Stimulated activated CD8-positive, alpha-beta memory T cell treated with anti-CD3 and anti-CD28 coated beads, Interleukin-15, amount 100 ng/mL, for 48 hours (primary cell): ENCODE data around the gene HDAC5.
"Not testable (repeated sequence)": the region's sequence is repeated elsewhere in the genome, so short reads cannot be mapped to it uniquely, and the experiment has no call there.

Experiments
- DNase-seq, 2 donors: peaks; one replicate each; pipeline ENCODE4 v3.0.0-alpha.2; 2020; ENCODE audit warnings: low read depth in 2 of 2

Gene HDAC5

GRCh38 chr17:44067545-44067940 is 55.9 kb downstream of the HDAC5 start:
- DNase-seq = no peak

- peak; percentile 84 to 87 for DNase-seq
These were observed 57.1 kb downstream of the HDAC5 start, which contains the start of gene LSM12 for GRCh38 chr17:44066204-44066930. LSM12 (minus strand) TSS chr17:44066671; CDS start chr17:44066587, 84 bp downstream.

GRCh38 chr17:44065668-44066203 is 57.7 kb downstream of the HDAC5 start:
- no peak for DNase-seq

- no peak for DNase-seq
These were observed 59.5 kb downstream of the HDAC5 start for GRCh38 chr17:44063704-44064639.

GRCh38 chr17:44062871-44063270 is 60.6 kb downstream of the HDAC5 start:
- DNase-seq = no peak

- DNase-seq = no peak
These were observed 62.0 kb downstream of the HDAC5 start for GRCh38 chr17:44061446-44061845.

- DNase-seq = no peak
These were observed 64.1 kb downstream of the HDAC5 start for GRCh38 chr17:44059101-44059892.

- no peak for DNase-seq
These were observed 70.1 kb downstream of the HDAC5 start for GRCh38 chr17:44053125-44053872.

GRCh38 chr17:44049294-44050060 is 74.0 kb downstream of the HDAC5 start:
- DNase-seq = no peak

GRCh38 chr17:44046893-44047292 is 76.5 kb downstream of the HDAC5 start:
- DNase-seq = not testable (repeated sequence)

GRCh38 chr17:44045486-44045885 is 78.0 kb downstream of the HDAC5 start:
- no peak for DNase-seq

- no peak for DNase-seq
These were observed 79.4 kb downstream of the HDAC5 start for GRCh38 chr17:44044071-44044470.

- no peak for DNase-seq
These were observed 80.2 kb downstream of the HDAC5 start for GRCh38 chr17:44043272-44043696.

- DNase-seq = no peak
These were observed 83.4 kb downstream of the HDAC5 start for GRCh38 chr17:44039829-44040635.

GRCh38 chr17:44038604-44039011 is 84.8 kb downstream of the HDAC5 start:
- DNase-seq = no peak

GRCh38 chr17:44037471-44037870 is 86.0 kb downstream of the HDAC5 start:
- no peak for DNase-seq

- DNase-seq = not testable (repeated sequence)
These were observed 88.8 kb downstream of the HDAC5 start for GRCh38 chr17:44034688-44035087.

GRCh38 chr17:44033861-44034408 is 89.5 kb downstream of the HDAC5 start:
- DNase-seq = no peak

GRCh38 chr17:44030482-44030881 is 93.0 kb downstream of the HDAC5 start:
- no peak for DNase-seq
